ENCODE measurements around the gene CELF2. TPM values are rescaled to one million over a fixed set of nuclear protein-coding genes. Genes with fewer than 3 reads are reported as not detected.
A peak's percentile ranks its signal among the peaks of the same experiment; 100 is the strongest.

CELF2 gene
- total RNA-seq, 2 donors from 2014 or later: 70.6 to 80.6 TPM

DNA sequence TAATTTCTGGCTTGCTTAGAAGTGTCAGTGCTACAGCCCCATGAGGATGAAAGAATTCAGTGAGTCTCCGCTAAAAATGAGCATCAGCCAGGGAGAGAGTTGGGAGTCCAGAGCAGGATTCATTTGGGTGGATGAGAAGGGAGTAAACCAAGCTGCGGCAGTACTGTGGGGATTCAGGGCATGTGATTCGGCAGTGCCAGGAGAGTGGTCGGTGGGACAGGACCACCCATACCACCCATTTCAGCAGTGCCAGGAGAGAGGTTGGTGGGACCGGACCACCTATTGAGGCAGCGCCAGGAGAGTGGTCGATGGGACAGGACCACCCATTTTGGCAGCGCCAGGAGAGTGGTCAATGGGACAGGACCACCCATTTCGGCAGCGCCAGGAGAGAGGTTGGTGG is 144.2 kb downstream of the CELF2 start:
- no peak for DNase-seq (ENCODE audit: low spot score)
- intact Hi-C loops (cut with DNase I): no loop called here

DNA sequence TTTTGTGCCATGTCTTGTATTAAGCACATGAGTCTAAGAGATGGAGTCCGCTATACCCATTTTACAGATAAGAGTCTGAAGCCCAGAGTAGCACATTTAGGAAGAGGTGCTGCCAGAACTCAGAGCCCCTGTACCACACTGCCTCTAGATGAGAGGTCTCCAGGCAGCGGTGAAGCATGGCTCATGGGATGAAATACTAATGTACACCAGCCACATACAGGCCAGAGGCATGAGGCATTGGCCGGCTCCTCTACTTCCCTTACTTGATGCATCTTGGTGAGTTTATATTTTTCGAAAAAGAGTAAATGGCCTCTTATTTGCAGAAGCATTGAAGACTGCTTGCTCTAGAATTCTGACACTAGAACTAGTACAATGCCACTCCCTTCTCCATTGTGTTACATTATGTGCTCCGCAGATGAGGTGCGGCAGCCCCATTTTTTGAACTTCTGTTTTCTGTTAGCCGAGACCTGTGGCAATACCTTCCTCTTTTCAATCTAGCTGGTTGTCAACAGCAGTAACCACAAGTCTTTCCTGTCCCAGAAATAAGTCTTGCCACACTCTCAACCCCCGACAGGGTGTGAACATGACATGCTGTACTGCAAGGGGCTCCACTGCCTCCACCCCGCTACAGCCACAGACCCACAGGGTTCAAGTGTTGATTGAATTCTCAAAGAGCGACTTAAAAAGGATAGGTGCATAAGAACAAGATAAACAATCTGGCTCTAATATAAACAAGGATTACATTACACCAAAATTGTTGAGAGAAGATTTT is 145.3 kb downstream of the CELF2 start:
- no peak for DNase-seq (ENCODE audit: low spot score)
- intact Hi-C loops (cut with DNase I): no loop called here

DNA sequence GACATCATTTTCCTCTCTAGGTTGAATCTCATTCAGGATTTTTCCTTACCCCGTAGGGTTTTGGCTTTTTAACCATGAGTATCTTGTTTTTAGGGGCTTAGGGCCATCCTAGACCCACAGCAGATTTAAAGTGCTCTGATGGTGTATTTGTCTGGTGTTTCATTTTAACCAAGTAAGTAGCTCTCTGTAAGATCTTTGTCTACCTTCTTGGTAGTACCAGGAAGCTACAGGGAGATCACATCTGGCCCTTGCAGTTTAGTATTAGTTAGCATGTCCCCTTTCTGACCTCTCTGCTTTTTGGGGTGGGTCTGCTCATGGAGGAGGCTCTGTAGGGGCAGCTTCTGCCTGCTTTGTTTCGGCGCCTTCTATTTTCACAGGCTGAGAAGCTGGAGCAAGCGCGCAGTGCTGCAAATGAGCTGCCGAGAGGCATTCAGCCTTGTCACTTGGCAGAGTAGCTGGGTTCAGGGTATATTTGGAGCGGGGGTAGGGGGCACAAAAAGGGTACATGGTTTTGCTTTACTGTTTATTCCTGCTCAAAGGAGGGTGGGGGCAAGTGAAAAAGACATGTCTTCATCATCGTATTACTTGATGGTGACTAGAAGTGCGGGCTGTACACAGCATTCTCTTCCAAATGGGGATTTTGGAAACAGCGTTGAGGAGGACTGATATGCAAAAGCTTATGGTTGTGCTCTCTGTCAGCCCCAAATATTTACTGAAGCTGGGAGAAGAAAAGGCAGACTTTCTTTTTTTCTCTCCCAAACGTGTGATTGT is 146.3 kb downstream of the CELF2 start:
- no peak for DNase-seq (ENCODE audit: low spot score)
- intact Hi-C loops (cut with DNase I): no loop called here

DNA sequence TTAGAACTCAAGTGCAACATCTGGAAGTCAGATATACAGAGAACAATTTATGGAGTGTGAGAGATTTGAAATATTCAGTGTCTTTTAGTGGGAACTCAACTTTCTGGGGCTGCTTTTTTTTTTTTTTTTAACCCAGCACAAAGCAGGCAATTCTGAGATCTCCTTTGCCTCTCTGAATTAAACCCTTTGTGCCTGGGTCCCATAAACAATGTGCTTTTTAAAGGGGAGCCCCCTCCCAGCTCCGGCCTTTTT is 146.8 kb downstream of the CELF2 start:
- intact Hi-C loops (cut with DNase I): no loop called here

DNA sequence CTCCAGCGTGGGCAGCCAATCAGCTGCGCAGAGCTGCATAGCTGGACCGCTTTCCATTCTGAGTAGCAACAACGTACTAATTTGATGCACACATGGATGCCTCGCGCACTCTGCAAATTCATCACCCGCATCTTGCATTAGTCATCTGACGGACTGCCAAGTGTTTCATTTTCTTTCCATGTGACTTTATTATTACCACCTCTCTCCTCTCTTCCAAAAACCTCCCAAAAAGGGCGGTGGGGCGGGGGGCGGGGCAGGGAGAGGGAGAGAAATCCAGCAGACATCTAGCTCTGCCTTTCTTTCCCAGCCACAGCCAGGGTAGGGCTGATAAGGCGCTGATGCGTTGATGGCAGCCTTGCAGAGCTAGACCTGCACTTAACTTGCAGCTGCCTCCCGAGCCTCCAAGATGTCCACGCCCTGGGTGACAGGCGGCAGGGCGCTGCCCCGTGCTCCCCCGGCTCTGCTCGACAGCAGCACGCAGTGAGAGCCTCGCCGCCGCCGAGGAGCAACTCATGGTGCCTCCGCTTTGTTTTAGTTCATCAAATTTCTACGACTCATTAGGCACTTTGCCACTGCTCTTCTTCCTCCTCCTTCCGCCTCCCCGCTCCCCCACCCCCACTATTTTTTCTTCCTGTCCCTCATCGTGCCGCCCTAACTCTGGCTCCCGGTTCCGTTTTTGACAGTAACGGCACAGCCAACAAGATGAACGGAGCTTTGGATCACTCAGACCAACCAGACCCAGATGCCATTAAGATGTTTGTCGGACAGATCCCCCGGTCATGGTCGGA is 147.3 kb downstream of the CELF2 start:
- DNase-seq (ENCODE audit: low spot score): peak; percentile 90
- intact Hi-C loops (cut with DNase I): no loop called here

More for the DNA sequence above, 146.8 kb downstream of the CELF2 start:
- DNase-seq (ENCODE audit: low spot score): no peak

- peak; percentile 86 for DNase-seq (ENCODE audit: low spot score)
- intact Hi-C loops (cut with DNase I): no loop called here
Observed at GRCh38 chr10:11165591-11166543, 148.2 kb downstream of the CELF2 start.

GRCh38 chr10:11166550-11166949 is 148.9 kb downstream of the CELF2 start:
- DNase-seq (ENCODE audit: low spot score): no peak
- intact Hi-C loops (cut with DNase I): no loop called here

DNA sequence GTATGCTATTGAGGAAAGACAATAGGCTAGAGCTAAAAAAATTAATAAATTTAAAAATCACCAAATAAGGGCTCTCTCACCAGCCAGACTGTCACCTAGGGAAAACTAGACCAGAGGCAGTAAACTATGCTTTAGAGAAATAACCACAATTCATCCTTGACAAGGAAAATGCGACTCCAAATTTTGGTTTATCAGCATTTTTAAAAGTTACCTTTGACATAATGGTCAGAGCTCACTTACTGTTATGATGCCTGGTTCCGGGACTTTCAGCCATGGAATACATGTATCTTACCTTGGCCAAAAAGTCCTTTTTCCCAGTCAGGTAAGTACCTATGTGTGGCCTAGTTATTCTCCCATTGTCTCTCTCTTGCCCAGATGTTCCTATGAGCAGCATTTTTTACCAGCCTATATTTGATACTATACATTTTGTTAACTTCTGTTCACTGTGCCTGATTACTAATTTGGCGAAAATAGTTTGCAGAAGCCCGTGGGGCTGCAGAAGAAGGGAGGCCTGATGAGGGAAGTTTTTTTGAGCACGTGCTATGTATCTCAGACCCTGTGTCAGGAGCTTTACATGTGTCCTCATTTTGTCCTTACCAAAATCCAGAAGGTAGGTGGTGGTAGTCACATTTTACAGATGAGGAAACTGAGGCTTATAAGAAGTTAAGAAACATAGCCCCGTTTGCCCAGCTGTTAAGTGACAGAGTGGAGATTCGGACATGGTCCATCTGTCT is 149.7 kb downstream of the CELF2 start:
- intact Hi-C loops (cut with DNase I): no loop called here

DNA sequence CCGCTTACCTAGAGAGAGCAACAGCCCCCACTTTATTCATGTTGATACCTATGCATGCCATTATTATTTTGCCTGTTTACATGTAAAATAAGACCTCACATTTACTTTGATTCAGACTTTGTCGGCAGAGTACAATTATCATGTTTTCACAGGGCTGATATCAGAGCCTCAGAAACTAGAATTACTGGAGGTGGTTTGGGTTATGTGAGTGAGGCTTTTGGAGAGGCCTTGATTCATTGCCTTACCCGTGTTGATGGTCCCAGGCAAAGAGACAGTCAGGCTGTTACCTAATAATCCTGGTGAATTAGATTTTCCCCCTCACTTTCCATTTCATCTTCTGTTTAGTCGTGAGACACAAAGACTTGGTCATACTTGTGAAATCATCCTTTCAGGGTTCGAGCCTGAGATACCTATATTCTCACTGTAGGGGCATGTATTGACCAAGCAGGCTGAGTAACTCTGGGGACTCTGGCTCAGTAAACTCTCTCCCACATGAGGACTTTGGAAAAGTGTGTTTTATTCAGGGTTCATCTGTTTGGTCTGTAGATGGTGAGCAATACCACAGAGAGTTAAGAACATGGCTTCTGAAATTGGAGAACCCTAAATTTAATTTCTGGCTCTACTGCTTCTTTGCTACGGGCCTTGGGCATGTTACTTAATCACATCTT is 150.9 kb downstream of the CELF2 start:
- intact Hi-C loops (cut with DNase I): no loop called here
- no peak for DNase-seq (ENCODE audit: low spot score)

More for the DNA sequence above, 149.7 kb downstream of the CELF2 start:
- no peak for DNase-seq (ENCODE audit: low spot score)

GRCh38 chr10:11169976-11170375 is 152.3 kb downstream of the CELF2 start:
- intact Hi-C loops (cut with DNase I): no loop called here
- no peak for DNase-seq (ENCODE audit: low spot score)

- intact Hi-C loops (cut with DNase I): no loop called here
- DNase-seq (ENCODE audit: low spot score): no peak
Observed at GRCh38 chr10:11170574-11170973, 152.9 kb downstream of the CELF2 start.

GRCh38 chr10:11170993-11171851 is 153.6 kb downstream of the CELF2 start:
- DNase-seq (ENCODE audit: low spot score): no peak
- intact Hi-C loops (cut with DNase I): no loop called here

- no peak for DNase-seq (ENCODE audit: low spot score)
- intact Hi-C loops (cut with DNase I): no loop called here
Observed at GRCh38 chr10:11173042-11173441, 155.4 kb downstream of the CELF2 start.

DNA sequence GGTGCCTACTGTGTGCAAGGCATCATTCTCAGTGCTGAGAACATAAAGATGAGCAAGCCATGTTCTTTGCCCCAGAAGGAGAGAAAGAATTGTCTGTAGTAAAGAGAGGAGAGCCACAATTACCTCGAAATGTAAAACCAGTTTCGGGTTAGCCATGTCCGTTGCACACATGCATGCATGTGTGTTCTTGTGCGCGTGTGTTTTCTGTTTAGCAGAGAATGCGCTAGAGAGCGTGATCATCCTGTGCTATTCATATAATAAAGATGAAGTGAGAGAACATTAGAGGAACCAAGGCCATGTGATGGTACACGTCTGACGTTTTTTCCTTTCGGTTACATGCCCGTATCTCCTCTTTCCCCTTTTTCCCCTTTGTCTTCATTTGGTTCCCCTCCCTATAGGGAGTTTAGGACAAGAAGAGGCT is 158.2 kb downstream of the CELF2 start:
- intact Hi-C loops (cut with DNase I): no loop called here
- no peak for DNase-seq (ENCODE audit: low spot score)

GRCh38 chr10:11176746-11177145 is 159.1 kb downstream of the CELF2 start:
- no peak for DNase-seq (ENCODE audit: low spot score)
- intact Hi-C loops (cut with DNase I): no loop called here

- intact Hi-C loops (cut with DNase I): no loop called here
- no peak for DNase-seq (ENCODE audit: low spot score)
Observed at GRCh38 chr10:11177381-11177780, 159.7 kb downstream of the CELF2 start.

- intact Hi-C loops (cut with DNase I): no loop called here
- DNase-seq (ENCODE audit: low spot score): no peak
Observed at GRCh38 chr10:11177926-11178471, 160.3 kb downstream of the CELF2 start.

Data from posterior vena cava (tissue), 2 donors.